Sciatic nerve (tissue), 2 donors: ENCODE results near the gene IBTK. TPM values are rescaled to one million over a fixed set of nuclear protein-coding genes. Genes with fewer than 3 reads are reported as not detected.
"Not testable (repeated sequence)": the region's sequence is repeated elsewhere in the genome, so short reads cannot be mapped to it uniquely, and the experiment has no call there.

Experiments
- ATAC-seq: fragments of 200-7000 bp; cut with Tn5 transposase; one replicate; pipeline ENCODE4 v1.9.1; 2020; ENCODE audit warnings: mild to moderate bottlenecking, moderate library complexity
- DNase-seq: peaks from one replicate; pipeline ENCODE4 v3.0.0-alpha.2; 2020; ENCODE audit warnings: low spot score
- intact Hi-C: fragments of 100-400 bp; cut with DNase I; formaldehyde crosslinking; loops from one replicate; pipeline ENCODE4 v1.14.2; 2022
- total RNA-seq: library from RNA; stranded (reverse); fragmentation: NEBNext Ultra II Directional; extraction: Animal tissue kit (Norgen Biotek cat#: 25700); gene quantifications from one replicate; pipeline ENCODE4 v1.2.1, GENCODE V29; 2021
- donor health status: DM: no; HTN: no; CAD: no.
- donor health status: DM: no; HTN: no; CAD: no.

IBTK gene
- total RNA-seq, 1 donor from 2014 or later, result 38.2 TPM

- intact Hi-C loops, result no loop called here
- no peak for ATAC-seq
- DNase-seq, result no peak
These were observed 2.1 kb upstream of the IBTK start for GRCh38 chr6:82249381-82250253.

- ATAC-seq, result peak; percentile 79
- intact Hi-C loops, result no loop called here
- no peak for DNase-seq
These were observed 760 bp upstream of the IBTK start for GRCh38 chr6:82248273-82248735.

- intact Hi-C loops, result no loop called here
- peak; percentile 74 for DNase-seq
These were observed 591 bp downstream of the IBTK start for GRCh38 chr6:82246802-82247504.

GRCh38 chr6:82246370-82246769 lies 1.2 kb downstream of the IBTK start:
- DNase-seq (no peak), ATAC-seq (no peak)
- intact Hi-C loops, result no loop called here

More at GRCh38 chr6:82246802-82247504, 591 bp downstream of the IBTK start:
- peak; percentile 31 for ATAC-seq

- intact Hi-C loops, result no loop called here
- ATAC-seq (no peak), DNase-seq (no peak)
These were observed 2.2 kb downstream of the IBTK start for GRCh38 chr6:82245376-82245775.

GRCh38 chr6:82243884-82244283 lies 3.7 kb downstream of the IBTK start:
- intact Hi-C loops, result no loop called here
- DNase-seq (no peak), ATAC-seq (no peak)

GRCh38 chr6:82240186-82240585 lies 7.4 kb downstream of the IBTK start:
- intact Hi-C loops, result no loop called here
- no peak for ATAC-seq
- DNase-seq, result no peak

- DNase-seq, result no peak
- intact Hi-C loops, result no loop called here
- no peak for ATAC-seq
These were observed 7.9 kb downstream of the IBTK start for GRCh38 chr6:82239597-82239996.

GRCh38 chr6:82237013-82237412 lies 10.5 kb downstream of the IBTK start:
- no peak for ATAC-seq
- no peak for DNase-seq
- intact Hi-C loops, result no loop called here

- ATAC-seq, result no peak
- DNase-seq, result no peak
- intact Hi-C loops, result no loop called here
These were observed 19.8 kb downstream of the IBTK start for GRCh38 chr6:82227770-82228169.

- no peak for ATAC-seq
These were observed 27.4 kb downstream of the IBTK start for GRCh38 chr6:82220167-82220566.

GRCh38 chr6:82217018-82217586 lies 30.4 kb downstream of the IBTK start:
- ATAC-seq, result no peak
- no peak for DNase-seq
- intact Hi-C loops, result no loop called here

More at GRCh38 chr6:82220167-82220566, 27.4 kb downstream of the IBTK start:
- intact Hi-C loops, result no loop called here
- DNase-seq, result no peak

GRCh38 chr6:82216549-82216948 lies 31.0 kb downstream of the IBTK start:
- no peak for DNase-seq
- intact Hi-C loops, result no loop called here

GRCh38 chr6:82211326-82211725 lies 36.2 kb downstream of the IBTK start:
- ATAC-seq (no peak), DNase-seq (no peak)
- intact Hi-C loops, result no loop called here

More at GRCh38 chr6:82216549-82216948, 31.0 kb downstream of the IBTK start:
- ATAC-seq, result no peak

- ATAC-seq (no peak), DNase-seq (no peak)
- intact Hi-C loops, result no loop called here
These were observed 38.6 kb downstream of the IBTK start for GRCh38 chr6:82208913-82209312.

- intact Hi-C loops, result no loop called here
- ATAC-seq (peak; percentile 65), DNase-seq (no peak)
These were observed 41.6 kb downstream of the IBTK start for GRCh38 chr6:82205930-82206392.

GRCh38 chr6:82204020-82204419 lies 43.5 kb downstream of the IBTK start:
- ATAC-seq (no peak), DNase-seq (no peak)
- intact Hi-C loops, result no loop called here

- ATAC-seq, result no peak
- intact Hi-C loops, result no loop called here
- no peak for DNase-seq
These were observed 49.8 kb downstream of the IBTK start for GRCh38 chr6:82197784-82198183.

GRCh38 chr6:82197245-82197644 lies 50.3 kb downstream of the IBTK start:
- DNase-seq, intact Hi-C loops, ATAC-seq: not testable (repeated sequence)

- intact Hi-C loops, result no loop called here
- ATAC-seq (no peak), DNase-seq (no peak)
These were observed 51.4 kb downstream of the IBTK start for GRCh38 chr6:82196161-82196560.
